ENCODE measurements around the gene PLEKHH1. TPM values are rescaled to one million over a fixed set of nuclear protein-coding genes. Genes with fewer than 3 reads are reported as not detected.
A peak's percentile ranks its signal among the peaks of the same experiment; 100 is the strongest.
"Not testable (repeated sequence)": the region's sequence is repeated elsewhere in the genome, so short reads cannot be mapped to it uniquely, and the experiment has no call there.

The PLEKHH1 gene
- total RNA-seq, 2 donors from 2014 or later: 2.3 to 5.3 TPM

DNA sequence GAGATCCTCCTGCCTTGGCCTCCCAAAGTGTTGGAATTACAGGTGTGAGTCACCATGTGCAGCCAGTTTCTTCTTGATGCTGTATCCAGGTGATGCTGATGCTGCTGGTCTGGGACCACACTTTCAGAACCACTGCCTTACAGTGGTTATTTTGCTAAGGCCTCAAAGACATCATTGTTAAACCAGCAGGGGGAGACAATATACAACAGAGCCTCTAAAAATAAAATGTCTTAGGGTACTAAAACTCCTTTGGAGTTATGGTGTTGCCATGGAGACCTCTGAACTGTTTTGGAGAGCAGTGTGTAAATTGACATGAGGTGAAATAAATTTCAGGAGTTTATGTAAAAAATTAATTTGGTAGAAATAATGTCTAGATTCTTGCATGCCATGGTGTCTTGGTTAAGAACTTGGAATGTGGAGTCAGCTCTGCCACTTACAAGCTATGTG is 85.5 kb downstream of the PLEKHH1 start:
- Histone ChIP-seq H3K27ac (peak overlapping the region; percentile 52 to 72), H3K4me3 (no peak overlapping the region), H3K36me3 (no peaks in the 10 kb centered on the region), H3K4me1 (peaks cover 0 to 17% of the 10 kb centered on the region in 2 donors), H3K9me3 (no peaks in the 10 kb centered on the region), H3K27me3 (no peaks in the 10 kb centered on the region)
- DNase-seq (ENCODE audit: low spot score): no peak
- TF ChIP-seq CTCF (IDR thresholded peaks at IDR 0.05): peak; percentile 50 to 79

GRCh38 chr14:67619446-67620216 is 86.5 kb downstream of the PLEKHH1 start, which contains the start of gene ARG2:
ARG2 (plus strand) TSS chr14:67619920; CDS start chr14:67619978, 58 bp downstream.
- Histone ChIP-seq H3K36me3 (no peaks in the 10 kb centered on the region), H3K4me1 (peaks cover 0 to 17% of the 10 kb centered on the region in 2 donors), H3K9me3 (no peaks in the 10 kb centered on the region), H3K27ac (peak within 1 kb of the TSS; percentile 52 to 72), H3K4me3 (peak within 1 kb of the TSS; percentile 46 to 71), H3K27me3 (no peaks in the 10 kb centered on the region)
- peak; percentile 98 for DNase-seq (ENCODE audit: low spot score)
- TF ChIP-seq CTCF (IDR thresholded peaks at IDR 0.05): no peak

DNA sequence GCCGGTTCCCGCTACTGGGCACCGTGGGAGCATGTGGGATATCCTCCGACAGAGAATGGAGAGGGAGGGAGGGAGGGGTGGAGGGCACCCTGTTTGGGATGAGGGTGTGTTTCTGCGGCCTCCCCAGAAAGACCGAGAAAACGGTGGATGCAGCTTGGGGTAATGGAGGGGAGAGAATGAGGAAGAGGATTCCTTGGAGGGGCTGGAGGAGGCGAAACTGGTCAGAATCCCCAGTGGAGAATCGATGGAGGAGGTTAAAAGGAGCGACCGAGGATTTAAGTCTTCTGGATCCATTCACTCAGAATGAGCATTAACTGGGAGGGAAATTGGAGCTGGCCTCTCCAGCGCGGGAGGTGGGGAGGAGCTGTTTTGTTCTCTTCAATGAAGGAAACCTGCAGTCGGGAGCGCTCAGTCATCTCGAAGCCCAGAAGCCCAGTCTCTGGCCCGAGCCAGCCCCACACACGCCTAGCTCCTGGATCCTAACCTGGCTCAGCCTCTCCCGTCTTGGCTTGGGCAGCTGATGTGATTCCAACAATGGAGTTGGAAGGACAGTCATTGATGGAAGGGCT is 87.2 kb downstream of the PLEKHH1 start:
- H3K9me3 ChIP-seq: no peaks in the 10 kb centered on the region
- H3K4me1 ChIP-seq: peaks cover 0 to 17% of the 10 kb centered on the region in 2 donors
- H3K36me3 ChIP-seq: no peaks in the 10 kb centered on the region
- no peak for DNase-seq (ENCODE audit: low spot score)
- peak overlapping the region; percentile 51 to 72 for H3K27ac ChIP-seq
- no peak for TF ChIP-seq CTCF (IDR thresholded peaks at IDR 0.05)
- no peaks in the 10 kb centered on the region for H3K27me3 ChIP-seq
- peak overlapping the region; percentile 46 to 71 for H3K4me3 ChIP-seq

DNA sequence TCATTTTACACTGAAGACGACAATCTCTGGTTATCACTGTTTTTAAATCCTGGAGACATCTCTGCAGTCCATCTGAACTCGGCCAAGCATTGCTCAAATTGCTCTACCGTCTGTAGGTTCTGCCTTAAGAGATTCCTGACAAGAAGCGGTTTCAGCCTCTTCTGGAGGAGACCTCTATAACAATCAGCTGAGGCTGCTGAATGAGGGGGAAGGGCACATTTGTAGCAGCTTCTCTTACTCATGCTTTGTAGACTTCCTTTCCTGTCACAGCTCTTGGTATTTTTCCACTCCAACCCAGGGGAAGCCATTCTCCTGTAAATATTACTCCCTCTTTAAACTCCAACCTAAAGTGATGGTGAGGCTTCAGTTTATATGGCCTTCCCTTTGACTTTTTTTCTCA is 89.6 kb downstream of the PLEKHH1 start:
- no peak for DNase-seq (ENCODE audit: low spot score)
- no peaks in the 10 kb centered on the region for H3K27me3 ChIP-seq
- H3K9me3 ChIP-seq: no peaks in the 10 kb centered on the region
- no peak for TF ChIP-seq CTCF (IDR thresholded peaks at IDR 0.05)
- no peak overlapping the region for H3K4me3 ChIP-seq
- H3K27ac ChIP-seq: peak overlapping the region; percentile 39 to 67
- H3K36me3 ChIP-seq: no peaks in the 10 kb centered on the region
- H3K4me1 ChIP-seq: peaks cover 0 to 17% of the 10 kb centered on the region in 2 donors

DNA sequence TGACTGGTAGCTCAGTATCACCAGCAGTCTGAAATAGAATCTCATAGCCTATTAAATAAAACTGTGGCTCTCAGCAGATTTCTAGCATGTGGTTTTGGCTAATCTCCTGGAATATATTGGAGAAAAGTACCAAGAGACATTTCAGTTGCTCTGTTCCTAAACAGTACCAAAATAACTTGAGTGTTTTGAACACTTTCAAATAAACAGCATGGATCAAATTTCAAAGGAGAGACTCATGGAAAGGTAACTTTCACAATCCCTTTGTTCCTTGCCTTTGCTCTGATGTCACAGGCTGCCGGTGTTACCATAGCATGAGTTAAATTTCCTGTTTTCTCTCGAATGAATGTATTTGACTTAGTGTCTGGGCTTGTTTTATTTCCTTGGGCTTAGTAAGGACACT is 90.0 kb downstream of the PLEKHH1 start:
- DNase-seq (ENCODE audit: low spot score): no peak
- no peak for TF ChIP-seq CTCF (IDR thresholded peaks at IDR 0.05)
- Histone ChIP-seq H3K36me3 (no peaks in the 10 kb centered on the region), H3K9me3 (no peaks in the 10 kb centered on the region), H3K4me3 (no peak overlapping the region), H3K4me1 (peaks cover 0 to 17% of the 10 kb centered on the region in 2 donors), H3K27me3 (no peaks in the 10 kb centered on the region), H3K27ac (peak overlapping the region; percentile 39 to 67)

DNA sequence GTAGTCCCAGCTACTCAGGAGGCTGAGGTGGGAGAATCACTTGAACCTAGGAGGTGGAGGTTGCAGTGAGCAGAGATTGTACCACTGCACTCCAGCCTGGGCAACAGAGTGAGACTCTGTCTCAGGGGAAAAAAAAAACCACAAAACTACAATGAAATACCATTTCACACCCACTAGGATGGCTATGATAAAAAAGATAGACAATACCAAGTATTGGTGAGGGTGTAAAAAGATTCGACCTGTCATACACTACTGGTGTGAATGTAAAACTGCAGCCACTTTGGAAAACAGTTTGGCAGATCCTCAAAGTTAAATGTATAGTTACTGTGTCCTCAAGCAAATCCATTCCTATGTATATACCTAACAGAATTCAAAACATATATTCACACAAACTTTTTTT is 93.0 kb downstream of the PLEKHH1 start:
- H3K4me3 ChIP-seq: not testable (repeated sequence)

More for the DNA sequence above, 93.0 kb downstream of the PLEKHH1 start:
- H3K27ac ChIP-seq; H3K9me3 ChIP-seq; DNase-seq (ENCODE audit: low spot score); H3K4me1 ChIP-seq; H3K36me3 ChIP-seq; H3K27me3 ChIP-seq: not testable (repeated sequence)
